A673 (cell line): Measurements from ENCODE around the gene TOPAZ1. TPM values are rescaled to one million over a fixed set of nuclear protein-coding genes. Genes with fewer than 3 reads are reported as not detected.
A peak's percentile ranks its signal among the peaks of the same experiment; 100 is the strongest.

ENCODE experiments used
- BruUV-seq: library from RNA; stranded (reverse); fragments of 400-500 nt; replicated peaks from 2 replicates; lab custom pipeline; 2021; lab: Mats Ljungman, UMichigan
- CTCF ChIA-PET: fragments of 300-600 bp; sonication (Branson Sonifier 250); formaldehyde crosslinking; loops from one replicate; lab custom pipeline; 2022; ENCODE audit warnings: antibody characterized with exemption; lab: Charles Lee
- POLR2A ChIA-PET: fragments of 300-600 bp; sonication (Branson Sonifier 250); formaldehyde crosslinking; loops from one replicate; lab custom pipeline; 2022; ENCODE audit warnings: antibody characterized with exemption; ENCODE audit not compliant: low non-redundant PET; lab: Charles Lee
- DNase-seq: peaks from one replicate; pipeline ENCODE4 v3.0.0-alpha.2; 2015; ENCODE audit warnings: low spot score
- H3K27ac ChIP-seq: fragments of 200-600 bp; sonication (generic); 2 replicates; pipeline ENCODE4 v1.5.1; 2016; ENCODE audit warnings: mixed run types, low read depth, mild to moderate bottlenecking, mixed read lengths, antibody characterized with exemption, low read length; ENCODE audit not compliant: poor library complexity, severe bottlenecking
- H3K27me3 ChIP-seq: fragments of 200-600 bp; sonication (generic); replicated peaks from 2 replicates; pipeline ENCODE4 v1.6.1; 2017; ENCODE audit warnings: mixed run types, low read depth, mild to moderate bottlenecking, mixed read lengths, antibody characterized with exemption, low read length; ENCODE audit not compliant: insufficient read depth, poor library complexity
- H3K36me3 ChIP-seq: fragments of 200-600 bp; sonication (generic); 2 replicates; pipeline ENCODE4 v1.6.1; 2016; ENCODE audit warnings: mixed run types, mild to moderate bottlenecking, mixed read lengths, antibody characterized with exemption, low read length; ENCODE audit not compliant: insufficient read depth, poor library complexity, severe bottlenecking
- H3K4me1 ChIP-seq: fragments of 200-600 bp; sonication (generic); 2 replicates; pipeline ENCODE4 v1.6.1; 2017; ENCODE audit warnings: mixed run types, mild to moderate bottlenecking, mixed read lengths, antibody characterized with exemption, low read length; ENCODE audit not compliant: insufficient read depth, poor library complexity, severe bottlenecking
- H3K4me3 ChIP-seq: fragments of 200-600 bp; sonication (generic); 2 replicates; pipeline ENCODE4 v1.5.1; 2016; ENCODE audit warnings: low read depth, mixed run types, mild to moderate bottlenecking, mixed read lengths, low read length; ENCODE audit not compliant: poor library complexity, severe bottlenecking
- H3K9me3 ChIP-seq: fragments of 200-600 bp; sonication (generic); 2 replicates; pipeline ENCODE4 v1.6.1; 2016; ENCODE audit warnings: mixed run types, low read depth, mild to moderate bottlenecking, mixed read lengths, antibody characterized with exemption, low read length; ENCODE audit not compliant: poor library complexity, severe bottlenecking
- EZH2 ChIP-seq: fragments of 200-600 bp; sonication (generic); IDR thresholded peaks from 2 replicates; pipeline ENCODE4 v1.6.1; 2017; ENCODE audit warnings: borderline replicate concordance, low read depth, mild to moderate bottlenecking, mixed read lengths, antibody characterized with exemption, low read length; ENCODE audit not compliant: poor library complexity, severe bottlenecking
- intact Hi-C: fragments of 100-400 bp; cut with micrococcal nuclease; formaldehyde crosslinking; loops from one replicate; pipeline ENCODE4 v1.10.0; 2022; ENCODE audit not compliant: unreplicated experiment
- total RNA-seq: library from RNA; stranded (reverse); gene quantifications from 2 replicates; pipeline ENCODE4 v1.2.3, GENCODE V29; 2021
- TF ChIP-seq, protein P1 (sequence below): fragments of 300-800, 200-600 bp; sonication (generic); conservative IDR thresholded peaks from 2 replicates; pipeline ENCODE4 v1.5.1; 2017; ENCODE audit warnings: low read depth, mild to moderate bottlenecking, antibody characterized with exemption, low read length, moderate library complexity, mixed read lengths

TOPAZ1 gene
- total RNA-seq, 1 experiment from 2014 or later = not detected

DNA sequence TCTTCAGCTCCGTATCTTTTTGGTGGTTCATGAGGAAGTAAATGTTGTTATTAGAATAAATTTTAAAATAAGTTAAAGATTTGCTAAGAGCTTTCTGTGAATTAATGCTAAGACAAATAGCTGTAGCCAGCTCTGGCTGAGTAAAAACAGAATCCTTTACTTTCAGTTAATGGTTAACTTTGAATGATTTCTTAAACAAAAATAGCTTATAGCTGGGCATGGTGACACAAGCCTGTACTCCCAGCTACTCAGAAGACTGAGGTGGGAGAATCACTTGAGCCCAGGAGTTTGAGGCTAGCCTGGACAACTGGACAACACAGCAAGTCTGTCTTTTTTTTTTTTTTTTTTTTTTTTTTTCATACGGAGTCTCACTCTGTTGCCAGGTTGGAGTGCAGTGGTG, 121.9 kb downstream of the TOPAZ1 start:
- no peak for TF ChIP-seq EZH2
- TF ChIP-seq, protein P1, sequence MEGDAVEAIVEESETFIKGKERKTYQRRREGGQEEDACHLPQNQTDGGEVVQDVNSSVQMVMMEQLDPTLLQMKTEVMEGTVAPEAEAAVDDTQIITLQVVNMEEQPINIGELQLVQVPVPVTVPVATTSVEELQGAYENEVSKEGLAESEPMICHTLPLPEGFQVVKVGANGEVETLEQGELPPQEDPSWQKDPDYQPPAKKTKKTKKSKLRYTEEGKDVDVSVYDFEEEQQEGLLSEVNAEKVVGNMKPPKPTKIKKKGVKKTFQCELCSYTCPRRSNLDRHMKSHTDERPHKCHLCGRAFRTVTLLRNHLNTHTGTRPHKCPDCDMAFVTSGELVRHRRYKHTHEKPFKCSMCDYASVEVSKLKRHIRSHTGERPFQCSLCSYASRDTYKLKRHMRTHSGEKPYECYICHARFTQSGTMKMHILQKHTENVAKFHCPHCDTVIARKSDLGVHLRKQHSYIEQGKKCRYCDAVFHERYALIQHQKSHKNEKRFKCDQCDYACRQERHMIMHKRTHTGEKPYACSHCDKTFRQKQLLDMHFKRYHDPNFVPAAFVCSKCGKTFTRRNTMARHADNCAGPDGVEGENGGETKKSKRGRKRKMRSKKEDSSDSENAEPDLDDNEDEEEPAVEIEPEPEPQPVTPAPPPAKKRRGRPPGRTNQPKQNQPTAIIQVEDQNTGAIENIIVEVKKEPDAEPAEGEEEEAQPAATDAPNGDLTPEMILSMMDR = no peak
- CTCF ChIA-PET = no interaction called here

DNA sequence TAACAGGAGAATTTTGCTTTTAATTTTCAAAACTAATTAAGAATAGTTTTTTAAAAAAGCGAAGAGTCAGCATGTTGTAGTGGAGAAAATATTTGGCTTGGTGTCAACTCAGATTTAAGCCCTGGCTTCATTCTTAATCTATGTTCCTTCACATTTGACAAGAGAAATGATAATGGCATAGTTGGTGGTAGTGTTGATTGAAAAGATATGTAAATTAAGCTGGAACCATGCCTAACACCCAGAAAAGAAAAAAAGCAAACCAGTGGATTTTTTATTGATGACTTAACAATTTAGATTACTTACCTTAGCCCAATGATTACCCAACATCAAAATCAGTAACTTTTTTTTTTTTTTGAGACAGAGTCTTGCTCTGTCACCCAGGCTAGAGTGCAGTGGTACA, 124.3 kb downstream of the TOPAZ1 start:
- intact Hi-C loops = no loop called here
- no TSS peak for BruUV-seq
- H3K4me3 ChIP-seq = no peak overlapping the region
- no peaks in the 10 kb centered on the region for H3K4me1 ChIP-seq
- H3K27me3 ChIP-seq = no peaks in the 10 kb centered on the region
- DNase-seq = peak; percentile 35
- H3K27ac ChIP-seq = no peak overlapping the region
- POLR2A ChIA-PET = no interaction called here
- CTCF ChIA-PET = no interaction called here
- H3K9me3 ChIP-seq = no peaks in the 10 kb centered on the region
- TF ChIP-seq EZH2 = no peak
- H3K36me3 ChIP-seq = no peaks in the 10 kb centered on the region

More for the DNA sequence above, 121.9 kb downstream of the TOPAZ1 start:
- DNase-seq = no peak
- Histone ChIP-seq H3K27me3 (no peaks in the 10 kb centered on the region), H3K36me3 (peaks cover under 1% of the 10 kb centered on the region), H3K27ac (no peak overlapping the region), H3K9me3 (no peaks in the 10 kb centered on the region), H3K4me1 (no peaks in the 10 kb centered on the region), H3K4me3 (no peak overlapping the region)
- POLR2A ChIA-PET = no interaction called here
- intact Hi-C loops = no loop called here
- BruUV-seq = no TSS peak

DNA sequence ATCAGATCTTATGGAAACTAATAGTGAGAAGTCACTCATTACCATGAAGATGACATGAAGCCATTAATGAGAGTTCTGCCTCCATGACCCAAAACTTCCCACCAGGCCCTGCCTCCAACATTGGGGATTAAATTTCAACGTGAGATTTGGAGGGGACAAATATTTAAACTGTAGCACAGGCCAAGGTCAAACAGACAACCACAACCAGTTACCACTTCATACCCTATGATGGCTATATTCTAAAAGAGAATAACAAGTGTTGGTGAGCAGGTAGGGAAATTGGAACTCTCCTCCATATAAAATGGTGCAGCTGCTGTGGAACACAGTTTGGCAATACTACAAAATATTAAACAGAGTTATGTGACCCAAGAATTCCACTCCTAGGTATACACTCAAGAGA, 133.8 kb downstream of the TOPAZ1 start:
- Histone ChIP-seq H3K4me1 (no peaks in the 10 kb centered on the region), H3K4me3 (no peak overlapping the region), H3K27ac (no peak overlapping the region), H3K27me3 (no peaks in the 10 kb centered on the region), H3K9me3 (no peaks in the 10 kb centered on the region), H3K36me3 (no peaks in the 10 kb centered on the region)
- TF ChIP-seq, protein P1 = no peak
- TF ChIP-seq EZH2 = no peak
- POLR2A ChIA-PET = no interaction called here
- CTCF ChIA-PET = no interaction called here
- intact Hi-C loops = no loop called here
- DNase-seq = no peak
- BruUV-seq = no TSS peak

Other genes with a start within 250 kb of the TOPAZ1 start
- 19.1 and 21.7 TPM in 2 replicates for gene TCAIM, start 96.9 kb downstream of the TOPAZ1 start, total RNA-seq
- gene ZNF445, start 235.8 kb downstream of the TOPAZ1 start, total RNA-seq = 17.6 and 18.6 TPM in 2 replicates